ENCODE data around the gene LMOD1.

Gene LMOD1

GRCh38 chr1:201939148-201939547, 7.2 kb downstream of the LMOD1 start:
- ATAC-seq = no peak
- TF ChIP-seq PATZ1 (CRISPR knock-in tag; IDR thresholded peaks at IDR 0.05; ENCODE audit: borderline replicate concordance) (no peak), PPARA (CRISPR knock-in tag; IDR thresholded peaks at IDR 0.05; ENCODE audit: borderline replicate concordance) (no peak), TSHZ2 (CRISPR knock-in tag; IDR thresholded peaks at IDR 0.05) (no peak), TOX (CRISPR knock-in tag; IDR thresholded peaks at IDR 0.05; ENCODE audit: borderline replicate concordance) (no peak), OSR1 (CRISPR knock-in tag; IDR thresholded peaks at IDR 0.05) (no peak), BACH2 (CRISPR knock-in tag; IDR thresholded peaks at IDR 0.05; ENCODE audit: borderline replicate concordance) (no peak), ISL1 (CRISPR knock-in tag; IDR thresholded peaks at IDR 0.05) (no peak), CSRNP3 (CRISPR knock-in tag; IDR thresholded peaks at IDR 0.05) (no peak), TCF4 (CRISPR knock-in tag; IDR thresholded peaks at IDR 0.05; ENCODE audit: borderline replicate concordance) (no peak), ARNTL (CRISPR knock-in tag; IDR thresholded peaks at IDR 0.05; ENCODE audit: borderline replicate concordance, low read depth) (no peak), GLIS3 (CRISPR knock-in tag; IDR thresholded peaks at IDR 0.05) (no peak), ZC3H10 (CRISPR knock-in tag; IDR thresholded peaks at IDR 0.05) (no peak), CREB5 (CRISPR knock-in tag; IDR thresholded peaks at IDR 0.05; ENCODE audit: low read depth) (no peak), ESRRG (CRISPR knock-in tag; IDR thresholded peaks at IDR 0.05) (no peak), CSDC2 (CRISPR knock-in tag; IDR thresholded peaks at IDR 0.05) (no peak), ZNF70 (CRISPR knock-in tag; IDR thresholded peaks at IDR 0.05) (no peak), ZNF8 (CRISPR knock-in tag; IDR thresholded peaks at IDR 0.05) (no peak), SNAI2 (CRISPR knock-in tag; IDR thresholded peaks at IDR 0.05) (no peak), RARB (CRISPR knock-in tag; IDR thresholded peaks at IDR 0.05) (no peak), ZFP3 (CRISPR knock-in tag; IDR thresholded peaks at IDR 0.05) (no peak)

- ATAC-seq = peak; percentile 37
- no peak for TF ChIP-seq TSHZ2 (CRISPR knock-in tag; IDR thresholded peaks at IDR 0.05)
- TF ChIP-seq POU6F1 (CRISPR knock-in tag; IDR thresholded peaks at IDR 0.05; ENCODE audit: borderline replicate concordance, low read depth) = no peak
- no peak for TF ChIP-seq ZNF70 (CRISPR knock-in tag; IDR thresholded peaks at IDR 0.05)
- TF ChIP-seq ZFP3 (CRISPR knock-in tag; IDR thresholded peaks at IDR 0.05) = no peak
- TF ChIP-seq ARNTL (CRISPR knock-in tag; IDR thresholded peaks at IDR 0.05; ENCODE audit: borderline replicate concordance, low read depth) = no peak
- TF ChIP-seq ESRRG (CRISPR knock-in tag; IDR thresholded peaks at IDR 0.05) = no peak
- no peak for TF ChIP-seq GLIS3 (CRISPR knock-in tag; IDR thresholded peaks at IDR 0.05)
- TF ChIP-seq ZC3H10 (CRISPR knock-in tag; IDR thresholded peaks at IDR 0.05) = no peak
- no peak for TF ChIP-seq ISL1 (CRISPR knock-in tag; IDR thresholded peaks at IDR 0.05)
- no peak for TF ChIP-seq ZFP30 (CRISPR knock-in tag; IDR thresholded peaks at IDR 0.05)
- TF ChIP-seq PPARA (CRISPR knock-in tag; IDR thresholded peaks at IDR 0.05; ENCODE audit: borderline replicate concordance) = no peak
- TF ChIP-seq CSDC2 (CRISPR knock-in tag; IDR thresholded peaks at IDR 0.05) = no peak
- TF ChIP-seq BACH2 (CRISPR knock-in tag; IDR thresholded peaks at IDR 0.05; ENCODE audit: borderline replicate concordance) = no peak
- no peak for TF ChIP-seq TCF4 (CRISPR knock-in tag; IDR thresholded peaks at IDR 0.05; ENCODE audit: borderline replicate concordance)
- no peak for TF ChIP-seq CREB5 (CRISPR knock-in tag; IDR thresholded peaks at IDR 0.05; ENCODE audit: low read depth)
- TF ChIP-seq PATZ1 (CRISPR knock-in tag; IDR thresholded peaks at IDR 0.05; ENCODE audit: borderline replicate concordance) = no peak
- TF ChIP-seq ZNF8 (CRISPR knock-in tag; IDR thresholded peaks at IDR 0.05) = no peak
Observed at GRCh38 chr1:201938440-201939035, 7.8 kb downstream of the LMOD1 start.
